PC-9 (cell line): ENCODE measurements around the gene HNRNPAB. TPM values are rescaled to one million over a fixed set of nuclear protein-coding genes. Genes with fewer than 3 reads are reported as not detected.

ENCODE experiments used
- BruUV-seq: library from RNA; stranded (reverse); fragments of 400-500 nt; replicated peaks from 2 replicates; lab custom pipeline; 2021; lab: Mats Ljungman, UMichigan
- CTCF ChIA-PET: fragments of 300-600 bp; sonication (Branson Sonifier 250); formaldehyde crosslinking; loops from one replicate; lab custom pipeline; 2022; ENCODE audit warnings: antibody characterized with exemption; lab: Charles Lee
- POLR2A ChIA-PET: fragments of 300-600 bp; sonication (Branson Sonifier 250); formaldehyde crosslinking; loops from one replicate; lab custom pipeline; 2022; ENCODE audit warnings: antibody characterized with exemption; ENCODE audit not compliant: unreplicated experiment; lab: Charles Lee
- DNase-seq, 2 experiments: peaks; one replicate each; pipeline versions ENCODE4 v3.0.0 to v3.0.0-alpha.2; 2015 to 2022; ENCODE audit warnings: mixed read lengths in 1 of 2
- H2AFZ ChIP-seq: fragments of 200-600 bp; sonication (generic); 2 replicates; pipeline ENCODE4 v1.8.1; 2017; ENCODE audit warnings: antibody characterized with exemption
- H3F3A ChIP-seq: fragments of 200-600 bp; sonication (generic); 2 replicates; pipeline ENCODE4 v1.8.1; 2017; ENCODE audit warnings: antibody characterized with exemption, mild to moderate bottlenecking, low read depth; ENCODE audit not compliant: insufficient read depth
- H3K27ac ChIP-seq: fragments of 200-600 bp; sonication (generic); 2 replicates; pipeline ENCODE4 v1.6.1; 2016; ENCODE audit warnings: mixed run types
- H3K27me3 ChIP-seq: fragments of 200-600 bp; sonication (generic); 2 replicates; pipeline ENCODE4 v1.6.1; 2016; ENCODE audit warnings: low read depth, mixed run types; ENCODE audit not compliant: insufficient read depth
- H3K36me3 ChIP-seq: fragments of 200-600 bp; sonication (generic); 2 replicates; pipeline ENCODE4 v1.6.1; 2016; ENCODE audit warnings: low read depth, mixed run types
- H3K4me1 ChIP-seq: fragments of 200-600 bp; sonication (generic); replicated peaks from 2 replicates; pipeline ENCODE4 v1.6.1; 2016; ENCODE audit warnings: mixed run types; ENCODE audit not compliant: insufficient read depth
- H3K4me2 ChIP-seq: fragments of 200-600 bp; sonication (generic); 2 replicates; pipeline ENCODE4 v1.6.1; 2017; ENCODE audit warnings: mixed run types
- H3K4me3 ChIP-seq: fragments of 200-600 bp; sonication (generic); 2 replicates; pipeline ENCODE4 v1.6.1; 2016; ENCODE audit warnings: mixed run types
- H3K79me2 ChIP-seq: fragments of 200-600 bp; sonication (generic); 2 replicates; pipeline ENCODE4 v1.6.1; 2017; ENCODE audit warnings: low read depth, mixed run types
- H3K9me2 ChIP-seq: fragments of 200-600 bp; sonication (generic); 2 replicates; pipeline ENCODE4 v1.8.1; 2017; ENCODE audit warnings: mild to moderate bottlenecking; ENCODE audit not compliant: insufficient read depth
- H3K9me3 ChIP-seq: fragments of 200-600 bp; sonication (generic); 2 replicates; pipeline ENCODE4 v1.8.1; 2016; ENCODE audit warnings: low read depth; ENCODE audit not compliant: insufficient read depth
- H4K20me1 ChIP-seq: fragments of 200-600 bp; sonication (generic); 2 replicates; pipeline ENCODE4 v1.8.1; 2017; ENCODE audit not compliant: insufficient read depth
- CTCF ChIP-seq: fragments of 200-600 bp; sonication (generic); conservative IDR thresholded peaks from 2 replicates; pipeline ENCODE4 v1.6.1; 2017; ENCODE audit warnings: mixed run types, antibody characterized with exemption, mild to moderate bottlenecking, moderate library complexity
- EZH2 ChIP-seq: fragments of 200-600 bp; sonication (generic); IDR thresholded peaks from 2 replicates; pipeline ENCODE4 v1.8.0; 2017; ENCODE audit warnings: antibody characterized with exemption, low read depth
- intact Hi-C: fragments of 100-400 bp; cut with micrococcal nuclease; formaldehyde crosslinking; loops from one replicate; pipeline ENCODE4 v1.10.0; 2022; ENCODE audit not compliant: unreplicated experiment
- total RNA-seq: library from RNA; stranded (reverse); gene quantifications from 2 replicates; pipeline ENCODE4 v1.2.3, GENCODE V29; 2021

Gene HNRNPAB
- total RNA-seq, 1 experiment from 2014 or later: 193 TPM

DNA sequence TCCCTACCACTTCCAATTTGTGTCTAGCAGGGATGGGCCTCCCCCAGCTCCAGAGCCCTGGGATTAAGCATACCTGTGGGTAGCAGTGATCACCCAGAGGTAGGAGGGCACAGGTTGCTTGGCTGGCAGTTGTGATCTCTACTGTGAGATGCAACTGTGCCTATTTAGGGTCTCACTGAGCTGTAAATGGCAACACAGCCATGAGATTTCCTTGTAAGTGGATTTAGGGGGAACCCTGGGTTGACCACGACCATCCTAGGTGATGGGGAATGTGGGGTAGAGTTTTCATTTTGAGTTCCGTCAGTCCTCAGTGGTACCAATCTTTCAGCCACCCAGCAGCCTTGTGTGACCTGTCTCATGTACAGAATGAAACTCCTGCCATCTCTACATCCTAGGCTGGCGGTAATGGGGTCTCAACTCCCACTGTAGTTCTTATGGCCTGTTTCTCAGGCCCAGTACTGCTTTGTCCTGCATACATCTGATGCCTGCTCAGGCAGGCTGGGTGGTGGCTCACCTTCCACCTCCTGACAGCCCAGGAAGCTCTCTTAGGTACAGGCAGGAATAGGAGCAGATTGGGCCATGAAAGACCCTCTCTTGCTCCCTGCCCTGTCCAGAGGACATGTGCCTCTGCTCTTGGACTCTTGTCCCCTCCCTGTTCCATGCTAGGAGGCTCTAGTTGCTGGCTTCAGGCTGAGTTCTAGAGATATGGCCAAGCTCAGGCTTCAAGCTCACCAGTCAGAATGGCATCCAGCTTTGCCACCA, 8.1 kb downstream of the HNRNPAB start:
- no peaks in the 10 kb centered on the region for H3K9me3 ChIP-seq
- DNase-seq: peak in 1 of 2 experiments; percentile 32
- no peak overlapping the region for H2AFZ ChIP-seq
- H3K27ac ChIP-seq: no peak overlapping the region
- no peaks in the 10 kb centered on the region for H3K9me2 ChIP-seq
- no peak for TF ChIP-seq EZH2
- no peak for TF ChIP-seq CTCF
- H3F3A ChIP-seq: peaks cover 84% of the 10 kb centered on the region
- ChIA-PET POLR2A (no interaction called here), CTCF (interaction anchor here (0.6 kb wide), 1 partner anchor 102 kb away, joined by 3 read pairs; no protein-coding TSS in a partner anchor)
- no peak overlapping the region for H3K4me2 ChIP-seq
- H4K20me1 ChIP-seq: peaks cover 72% of the 10 kb centered on the region
- H3K4me1 ChIP-seq: peaks cover 7% of the 10 kb centered on the region; the same call in 1 of the 2 replicates
- H3K4me3 ChIP-seq: no peak overlapping the region
- no peaks in the 10 kb centered on the region for H3K27me3 ChIP-seq
- intact Hi-C loops: no loop called here
- no TSS peak for BruUV-seq
- H3K79me2 ChIP-seq: peaks cover 24% of the 10 kb centered on the region
- peaks cover 34% of the 10 kb centered on the region for H3K36me3 ChIP-seq

- CTCF ChIA-PET: interaction anchor here (0.6 kb wide), 1 partner anchor 103 kb away, joined by 3 read pairs; no protein-coding TSS in a partner anchor
- H3K79me2 ChIP-seq: peaks cover 18% of the 10 kb centered on the region
- no peak overlapping the region for H3K27ac ChIP-seq
- POLR2A ChIA-PET: interaction anchor here (0.6 to 0.7 kb wide), 2 partner anchors 11 to 64 kb away, joined by 4 to 5 read pairs; no protein-coding TSS in a partner anchor
- H3K4me1 ChIP-seq: peaks cover 1% of the 10 kb centered on the region; the same call in 1 of the 2 replicates
- H2AFZ ChIP-seq: no peak overlapping the region
- BruUV-seq: no TSS peak
- peaks cover 78% of the 10 kb centered on the region for H3F3A ChIP-seq
- no peak overlapping the region for H3K4me2 ChIP-seq
- H4K20me1 ChIP-seq: peaks cover 66% of the 10 kb centered on the region
- no peaks in the 10 kb centered on the region for H3K9me2 ChIP-seq
- intact Hi-C loops: no loop called here
- H3K27me3 ChIP-seq: no peaks in the 10 kb centered on the region
- H3K36me3 ChIP-seq: peaks cover 28% of the 10 kb centered on the region
- DNase-seq: peak in 1 of 2 experiments; percentile 32
- no peak overlapping the region for H3K4me3 ChIP-seq
- H3K9me3 ChIP-seq: no peaks in the 10 kb centered on the region
- TF ChIP-seq CTCF (no peak), EZH2 (no peak)
These were observed 8.7 kb downstream of the HNRNPAB start for GRCh38 chr5:178213003-178213461.

DNA sequence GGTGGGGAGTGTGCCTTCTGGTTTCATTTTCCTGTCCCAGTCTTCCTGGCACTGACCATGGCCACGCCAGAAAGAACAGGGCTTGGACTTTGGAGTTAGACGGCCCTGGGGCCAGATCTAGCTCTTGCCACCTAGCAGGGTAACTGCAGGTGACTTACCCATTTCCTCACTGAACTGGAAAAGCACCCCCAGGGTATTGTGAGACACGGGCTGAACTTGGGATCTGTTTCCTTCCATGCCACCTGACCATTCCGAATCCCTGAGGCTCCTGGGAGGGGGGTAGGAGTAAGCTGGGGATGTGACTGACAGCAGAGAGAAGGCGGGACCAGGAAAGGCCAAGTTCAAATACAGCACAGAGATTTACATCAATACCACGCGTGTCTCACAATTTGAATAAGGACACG, 9.4 kb downstream of the HNRNPAB start:
- intact Hi-C loops: no loop called here
- no peaks in the 10 kb centered on the region for H3K4me1 ChIP-seq
- BruUV-seq: no TSS peak
- no peak overlapping the region for H3K27ac ChIP-seq
- H4K20me1 ChIP-seq: peaks cover 59% of the 10 kb centered on the region
- H2AFZ ChIP-seq: no peak overlapping the region
- POLR2A ChIA-PET: interaction anchor here (0.6 to 0.7 kb wide), 2 partner anchors 11 to 64 kb away, joined by 4 to 5 read pairs; no protein-coding TSS in a partner anchor
- no peak overlapping the region for H3K4me2 ChIP-seq
- no peak overlapping the region for H3K4me3 ChIP-seq
- H3K9me2 ChIP-seq: no peaks in the 10 kb centered on the region
- H3K36me3 ChIP-seq: peaks cover 23% of the 10 kb centered on the region
- peaks cover 77% of the 10 kb centered on the region for H3F3A ChIP-seq
- no peaks in the 10 kb centered on the region for H3K27me3 ChIP-seq
- CTCF ChIA-PET: no interaction called here
- no peak for TF ChIP-seq CTCF
- TF ChIP-seq EZH2: no peak
- peaks cover 11% of the 10 kb centered on the region for H3K79me2 ChIP-seq
- DNase-seq: no peak
- H3K9me3 ChIP-seq: no peaks in the 10 kb centered on the region
